ENCODE data around the gene TMEM150B.

Gene TMEM150B

GRCh38 chr19:55278391-55279135 lies 46.6 kb downstream of the TMEM150B start:
- DNase-seq (ENCODE audit: low read depth in 2 of 2), result no peak

GRCh38 chr19:55277494-55277893 lies 47.6 kb downstream of the TMEM150B start:
- DNase-seq (ENCODE audit: low read depth in 2 of 2), result no peak

- no peak for DNase-seq (ENCODE audit: low read depth in 2 of 2)
Measured at GRCh38 chr19:55276720-55277430, 48.3 kb downstream of the TMEM150B start.

DNA sequence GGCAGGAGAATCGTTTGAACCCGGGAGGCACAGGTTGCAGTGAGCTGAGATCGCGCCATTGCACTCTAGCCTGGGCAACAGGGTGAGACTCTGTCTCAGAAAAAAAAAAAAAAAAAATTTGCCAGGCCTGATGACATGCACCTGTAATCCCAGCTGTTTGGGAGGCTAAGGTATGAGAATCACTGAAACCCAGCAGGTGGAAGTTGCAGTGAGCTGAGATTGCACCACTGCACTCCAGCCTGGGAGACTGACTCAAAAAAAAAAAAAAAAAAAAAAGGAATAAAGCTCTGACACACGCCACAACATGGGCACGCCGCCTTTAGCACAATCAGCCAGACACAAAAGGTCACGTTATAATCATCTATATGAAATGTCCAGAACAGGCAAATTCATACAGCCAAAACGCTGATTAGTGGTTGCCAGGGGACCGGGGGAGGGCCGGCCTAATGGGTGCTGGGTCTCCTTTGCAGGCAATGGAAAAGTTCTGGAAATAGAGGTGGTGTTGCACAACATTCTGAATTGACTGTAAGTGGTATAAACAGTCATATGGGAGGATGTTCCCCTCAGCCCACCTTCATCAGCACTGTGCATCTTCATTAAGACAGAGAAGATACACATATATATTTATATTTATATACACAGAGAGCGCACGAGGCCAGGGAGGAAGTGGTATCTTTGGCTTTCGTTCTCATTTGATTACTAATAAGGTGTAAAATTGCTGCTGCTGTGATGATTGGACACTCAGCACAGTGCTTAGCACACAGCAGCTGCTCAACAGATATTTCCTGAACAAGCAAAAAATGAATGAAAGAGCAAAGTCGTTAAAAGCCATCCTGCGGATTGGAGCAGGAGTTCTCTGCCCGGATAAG lies 49.1 kb downstream of the TMEM150B start:
- no peak for DNase-seq (ENCODE audit: low read depth in 2 of 2)

GRCh38 chr19:55273978-55274707 lies 51.0 kb downstream of the TMEM150B start:
- DNase-seq (ENCODE audit: low read depth in 2 of 2), result no peak

DNA sequence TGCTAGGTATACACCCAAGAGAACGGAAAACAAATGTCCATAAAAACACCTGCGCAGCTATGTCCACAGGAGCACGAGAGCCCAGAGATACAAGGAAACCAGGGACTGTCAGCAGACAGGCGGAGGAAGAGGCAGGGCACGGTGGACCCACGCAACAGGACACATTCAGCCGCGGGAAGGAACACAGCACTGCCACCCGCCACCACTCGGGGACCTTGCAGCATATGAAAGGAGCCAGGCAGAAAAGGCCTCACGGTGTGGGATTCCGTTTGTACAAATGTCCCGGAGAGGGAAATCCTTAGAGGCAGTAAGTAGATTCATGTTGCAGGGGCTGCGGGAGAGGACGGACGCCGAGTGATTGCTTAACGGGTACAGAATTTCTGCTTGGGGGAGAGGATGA lies 53.0 kb downstream of the TMEM150B start:
- DNase-seq (ENCODE audit: low read depth in 2 of 2), result no peak

DNA sequence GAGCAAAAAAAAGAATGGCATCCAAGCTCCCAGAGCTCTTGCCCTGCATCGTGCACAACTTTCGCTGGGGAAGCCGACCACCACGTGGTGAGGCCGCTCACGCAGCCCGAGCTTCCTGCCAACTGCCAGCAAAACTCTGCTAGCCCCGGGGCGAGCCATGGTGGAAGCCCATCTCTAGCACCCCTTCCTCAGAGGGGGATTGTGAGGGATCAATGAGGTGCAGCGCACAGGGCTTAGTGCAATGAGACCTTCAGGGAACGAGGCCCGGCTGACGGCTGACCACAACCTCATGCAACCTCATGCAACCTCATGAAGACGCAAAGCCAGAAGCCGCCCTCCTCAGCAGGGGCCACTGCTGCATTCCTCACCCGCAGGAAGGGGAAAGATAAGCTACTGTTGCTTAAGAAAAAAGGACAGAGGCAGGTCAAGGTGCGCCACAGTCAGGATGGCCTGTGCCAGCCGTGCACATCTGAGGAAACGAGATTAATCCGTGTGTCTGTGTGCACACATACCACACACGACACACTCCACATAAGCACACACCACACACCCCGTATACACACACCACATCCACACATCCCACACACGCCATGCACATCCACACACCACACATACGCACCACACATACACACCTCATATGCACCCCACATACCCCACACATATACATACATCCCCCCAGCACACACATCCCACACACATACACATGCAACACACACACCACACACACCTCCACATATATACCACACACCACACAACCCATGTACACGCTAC lies 54.8 kb downstream of the TMEM150B start:
- DNase-seq (ENCODE audit: low read depth in 2 of 2), result no peak

DNA sequence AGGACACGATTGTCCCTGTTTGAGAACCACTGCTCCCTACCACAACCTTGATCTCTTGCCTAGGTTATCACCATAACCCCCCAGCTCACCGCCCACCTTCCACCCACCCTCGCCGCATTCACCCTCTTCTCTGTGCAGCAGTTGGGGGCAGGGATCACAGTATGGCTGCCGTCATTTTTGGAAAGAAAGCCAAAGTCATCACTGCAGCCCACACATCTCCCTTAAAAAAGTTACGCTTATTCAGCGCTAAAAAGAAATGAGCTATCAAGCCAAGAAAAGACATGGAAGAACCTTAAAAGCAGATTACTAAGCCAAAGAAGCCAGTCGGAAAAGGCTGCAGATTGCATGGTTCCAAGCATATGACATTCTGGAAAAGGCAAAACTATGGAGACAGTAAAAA lies 55.8 kb downstream of the TMEM150B start:
- DNase-seq (ENCODE audit: low read depth in 2 of 2), result no peak

- no peak for DNase-seq (ENCODE audit: low read depth in 2 of 2)
Measured at GRCh38 chr19:55266840-55267239, 58.3 kb downstream of the TMEM150B start.

DNA sequence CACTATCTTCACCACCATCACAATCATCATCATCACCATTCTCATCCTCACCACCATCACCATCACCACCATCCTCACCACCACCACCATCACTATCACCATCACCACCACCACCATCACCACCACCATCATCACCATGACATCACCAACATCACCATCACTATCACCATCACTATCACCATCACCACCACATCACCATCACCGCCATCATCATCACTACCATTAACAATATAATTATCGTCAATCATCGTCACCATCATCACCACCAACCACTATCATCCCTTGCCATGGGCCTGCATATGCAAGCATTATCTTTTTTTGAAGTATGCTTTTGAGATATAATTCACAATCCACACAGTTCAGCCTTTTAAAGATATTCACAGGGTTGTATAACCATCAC lies 58.7 kb downstream of the TMEM150B start:
- DNase-seq (ENCODE audit: low read depth in 2 of 2), result no peak

GRCh38 chr19:55265723-55266386 lies 59.3 kb downstream of the TMEM150B start:
- no peak for DNase-seq (ENCODE audit: low read depth in 2 of 2)

- DNase-seq (ENCODE audit: low read depth in 2 of 2), result no peak
Measured at GRCh38 chr19:55265173-55265572, 60.0 kb downstream of the TMEM150B start.

DNA sequence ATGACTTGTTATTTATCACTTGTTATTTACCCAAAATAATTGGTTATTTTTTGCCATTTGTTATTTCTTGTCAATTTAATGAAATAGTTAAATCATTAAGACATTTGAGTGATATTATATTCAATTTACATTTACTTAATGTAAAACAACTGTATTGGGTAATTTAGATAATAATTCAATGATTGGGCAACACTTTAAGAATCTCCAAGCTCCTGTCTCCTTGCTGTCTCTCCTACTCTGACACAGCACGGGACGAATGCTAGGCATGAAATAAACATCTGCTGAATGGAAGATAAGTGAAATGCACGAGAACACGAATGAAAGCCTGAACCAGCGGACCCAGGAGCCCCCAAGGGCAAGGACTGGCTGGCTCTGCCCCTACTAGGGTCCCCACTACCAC lies 60.6 kb downstream of the TMEM150B start:
- DNase-seq (ENCODE audit: low read depth in 2 of 2), result no peak

All from stimulated activated CD8-positive, alpha-beta memory T cell treated with anti-CD3 and anti-CD28 coated beads, Interleukin-15, amount 100 ng/mL, for 4 hours (primary cell).